A673 (cell line): ENCODE results near the gene COL4A1.

ENCODE experiments used
- CTCF ChIP-seq: fragments of 300-800, 200-600 bp; sonication (generic); conservative IDR thresholded peaks from 2 replicates; pipeline ENCODE4 v1.5.1; 2017; ENCODE audit warnings: low read depth, mild to moderate bottlenecking, antibody characterized with exemption, low read length, moderate library complexity, mixed read lengths
- EZH2 ChIP-seq: fragments of 200-600 bp; sonication (generic); IDR thresholded peaks from 2 replicates; pipeline ENCODE4 v1.6.1; 2017; ENCODE audit warnings: borderline replicate concordance, low read depth, mild to moderate bottlenecking, mixed read lengths, antibody characterized with exemption, low read length; ENCODE audit not compliant: poor library complexity, severe bottlenecking

GRCh38 chr13:110280231-110280813 is 26.6 kb downstream of the COL4A1 start:
- TF ChIP-seq CTCF (no peak), EZH2 (no peak)
